ENCODE data around the gene NPY.

DNA sequence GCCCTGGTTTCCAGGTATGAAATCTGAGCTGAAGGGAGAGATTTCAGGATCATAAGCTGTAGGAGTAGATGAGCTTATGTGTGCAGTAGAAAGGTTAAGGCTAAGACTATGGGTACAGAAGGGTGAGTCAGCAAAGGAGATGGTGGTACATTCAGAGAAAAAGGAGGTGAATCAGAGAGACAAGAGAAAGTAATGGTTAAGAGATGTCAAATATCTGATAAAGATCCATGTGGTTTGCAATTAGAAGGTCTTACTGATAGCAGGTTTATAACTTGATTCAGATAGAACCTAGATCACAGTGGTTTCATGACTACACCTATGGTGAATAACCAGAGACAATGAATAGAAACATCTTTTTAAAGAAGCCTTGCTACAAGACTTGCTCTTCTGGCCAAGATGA, 4.5 kb upstream of the NPY start:
- TF ChIP-seq POLR2A (IDR thresholded peaks at IDR 0.05): no peak
- no peak for TF ChIP-seq CTCF (IDR thresholded peaks at IDR 0.05)
